NCI-H82 treated with DMSO at 0.1 percent for 48 hours (cell line): Measurements from ENCODE around the gene NFS1.

ENCODE experiments used
- DNase-seq: peaks from one replicate; lab custom pipeline; 2025; ENCODE audit not compliant: unreplicated experiment; lab: John Stamatoyannopoulos, UW

The NFS1 gene

DNA sequence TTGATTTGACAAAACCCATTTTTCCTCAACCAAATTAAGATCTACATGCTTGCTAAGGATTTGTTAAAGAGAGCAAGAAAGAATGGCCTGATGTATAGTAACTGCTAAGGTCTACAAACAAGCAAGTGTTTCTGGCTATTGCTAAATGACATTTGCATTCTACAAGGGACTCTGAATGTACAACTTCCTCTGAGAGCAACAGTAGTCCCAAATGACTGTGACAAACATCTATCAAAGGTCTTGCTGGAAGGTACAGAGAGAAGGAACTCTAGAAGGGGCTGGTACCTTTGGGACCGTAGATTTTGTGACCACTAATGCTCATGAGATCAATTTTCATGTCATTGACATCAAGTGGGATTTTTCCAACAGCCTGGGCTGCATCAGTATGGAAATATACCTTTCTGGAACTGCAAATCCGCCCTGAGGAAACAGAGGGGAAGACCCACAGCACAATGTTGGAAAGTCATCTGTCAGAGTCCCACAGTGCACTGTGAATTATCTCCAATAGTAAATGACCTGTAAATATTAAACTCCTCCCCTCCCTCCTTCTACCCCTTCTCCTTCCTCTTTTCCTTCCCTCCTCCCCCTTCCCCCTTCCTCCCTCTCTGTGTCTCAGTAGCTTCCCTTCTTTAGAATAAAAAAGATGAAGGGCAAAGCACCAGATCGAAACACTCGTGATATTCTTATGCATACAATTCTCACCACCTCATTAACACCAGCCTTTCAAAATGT lies 18.5 kb downstream of the NFS1 start:
- DNase-seq = no peak

DNA sequence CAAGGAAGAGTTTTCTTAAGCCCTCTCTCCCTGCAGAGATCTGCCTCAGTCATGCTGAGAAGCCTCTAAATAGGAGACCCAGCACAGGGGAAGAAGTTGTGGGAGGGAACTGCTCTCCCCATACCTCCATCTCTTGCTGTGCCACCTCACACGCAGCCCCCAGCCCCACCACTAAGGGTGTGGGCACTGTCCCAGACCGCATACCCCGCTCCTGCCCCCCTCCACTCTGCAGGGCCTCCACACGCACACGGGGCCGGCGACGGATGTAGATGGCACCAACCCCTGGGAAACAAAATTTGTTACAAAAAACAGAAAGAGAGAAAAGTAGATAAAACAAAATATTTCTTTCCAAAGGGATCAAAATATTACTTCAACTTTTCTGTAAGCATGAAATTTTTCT lies 24.2 kb downstream of the NFS1 start:
- no peak for DNase-seq

DNA sequence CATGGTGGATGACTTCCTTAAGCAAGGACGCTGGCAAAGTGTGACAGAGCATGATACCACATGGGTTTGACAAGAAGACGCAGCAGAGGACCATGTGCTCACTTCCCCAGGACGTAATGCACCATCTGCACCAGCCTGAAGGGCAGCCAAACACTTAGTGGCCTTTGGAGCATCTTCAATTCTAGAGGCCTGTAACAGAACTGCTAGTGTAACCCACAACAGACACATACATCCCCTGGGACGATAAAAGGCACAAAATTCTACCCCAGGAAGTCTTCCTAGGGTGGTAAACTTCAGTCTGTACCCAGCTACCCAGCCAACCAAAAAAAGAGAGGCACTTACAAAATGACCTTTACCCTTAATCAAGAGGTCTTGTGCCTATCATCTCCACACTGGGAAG lies 25.3 kb downstream of the NFS1 start:
- DNase-seq = no peak

DNA sequence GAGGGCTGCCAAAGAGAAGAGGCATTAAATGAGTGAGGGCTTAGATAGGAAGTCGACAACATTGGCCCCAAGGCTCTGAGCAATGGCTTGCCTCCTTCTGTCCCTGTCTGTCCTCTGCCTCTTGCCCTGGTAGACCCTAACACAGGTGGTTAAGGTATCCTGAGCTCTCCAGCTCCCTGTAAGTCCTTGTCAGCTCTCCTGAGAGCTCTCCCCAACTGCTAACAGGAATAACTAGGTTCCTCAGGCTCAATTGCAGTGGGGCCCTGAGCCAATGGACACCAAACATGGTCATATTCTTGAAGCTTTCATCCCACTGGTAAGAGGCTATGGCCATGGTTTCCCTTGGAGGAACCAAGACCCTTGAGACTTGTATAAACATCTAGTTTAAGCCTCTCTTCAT lies 29.5 kb downstream of the NFS1 start:
- no peak for DNase-seq

DNA sequence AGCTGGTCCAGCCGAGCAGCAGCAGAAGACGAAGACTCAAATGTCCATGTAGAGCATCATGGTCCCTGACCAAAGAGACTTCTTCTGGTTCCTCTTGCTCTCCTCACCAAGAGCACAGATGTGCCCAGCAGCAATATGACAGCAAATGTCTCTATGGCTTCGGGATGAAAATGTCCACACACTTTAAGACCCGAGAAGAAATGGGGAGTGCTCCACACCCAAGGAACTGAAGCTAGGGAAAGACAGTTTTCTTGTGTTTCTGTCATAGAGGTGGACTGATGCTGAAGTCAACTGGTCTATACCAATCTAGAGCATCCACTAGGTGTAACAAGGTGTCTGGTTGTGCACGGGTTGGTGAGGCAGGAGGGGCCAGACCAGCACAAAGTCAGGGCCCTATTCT lies 29.9 kb downstream of the NFS1 start:
- DNase-seq = no peak

DNA sequence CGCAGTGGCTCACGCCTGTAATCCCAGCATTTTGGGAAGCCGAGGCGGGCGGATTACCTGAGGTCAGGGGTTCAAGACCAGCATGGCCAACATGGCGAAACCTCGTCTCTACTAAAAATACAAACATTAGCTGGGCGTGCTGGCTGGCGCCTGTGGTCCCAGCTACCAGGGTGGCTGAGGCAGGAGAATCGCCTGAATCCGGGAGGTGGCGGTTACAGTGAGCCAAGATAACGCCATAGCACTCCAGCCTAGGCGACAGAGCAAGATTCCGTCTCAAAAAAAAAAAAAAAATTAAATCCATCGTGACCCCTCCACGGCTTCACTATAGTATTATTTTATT lies 33.2 kb downstream of the NFS1 start:
- DNase-seq = no peak

DNA sequence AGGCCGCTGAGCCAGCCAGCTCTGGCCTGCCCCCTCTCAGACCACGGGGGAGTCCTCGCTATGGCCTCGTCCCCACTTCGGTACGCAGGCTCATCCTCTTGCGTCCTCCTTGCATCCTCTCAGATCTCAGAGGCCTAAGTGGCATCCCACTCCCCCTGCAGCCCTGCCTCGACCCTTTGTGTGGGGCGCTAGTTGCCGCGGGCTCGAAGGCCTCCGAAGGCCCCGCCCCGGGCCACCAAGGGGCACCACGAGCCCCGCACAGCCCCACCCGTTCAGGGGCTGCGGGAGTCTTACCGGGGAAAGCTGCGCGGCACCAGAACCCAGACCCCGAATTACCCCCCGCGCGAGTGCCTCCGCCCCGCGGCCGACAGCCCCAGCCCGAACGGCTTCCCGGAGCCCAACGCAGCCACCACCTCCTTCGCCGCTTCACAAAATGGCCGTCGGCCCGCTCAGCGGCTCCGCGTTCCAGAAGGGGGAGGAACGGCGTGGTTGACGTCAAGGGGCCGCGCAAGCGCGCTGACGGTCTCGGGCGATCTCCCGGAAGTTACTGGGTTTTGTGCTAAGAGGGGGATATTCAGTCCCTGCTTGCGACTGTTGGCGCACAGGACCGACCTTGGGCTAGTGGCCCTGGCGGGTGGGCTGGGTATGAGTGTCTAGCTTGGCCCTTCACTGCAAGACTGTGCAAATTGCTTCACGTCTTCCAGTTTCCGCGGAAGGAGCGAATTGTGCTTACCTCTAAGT lies 34.5 kb downstream of the NFS1 start, which contains the start of the genes CPNE1 and RBM12:
Gene CPNE1 (minus strand): TSS at position 435 of the 741 bp plus-strand sequence. CDS start 31,977 bp downstream, outside the sequence.
Gene RBM12 (minus strand): TSS at position 435 of the 741 bp plus-strand sequence. CDS start 9,578 bp downstream, outside the sequence.
- peak; percentile 89 for DNase-seq

DNA sequence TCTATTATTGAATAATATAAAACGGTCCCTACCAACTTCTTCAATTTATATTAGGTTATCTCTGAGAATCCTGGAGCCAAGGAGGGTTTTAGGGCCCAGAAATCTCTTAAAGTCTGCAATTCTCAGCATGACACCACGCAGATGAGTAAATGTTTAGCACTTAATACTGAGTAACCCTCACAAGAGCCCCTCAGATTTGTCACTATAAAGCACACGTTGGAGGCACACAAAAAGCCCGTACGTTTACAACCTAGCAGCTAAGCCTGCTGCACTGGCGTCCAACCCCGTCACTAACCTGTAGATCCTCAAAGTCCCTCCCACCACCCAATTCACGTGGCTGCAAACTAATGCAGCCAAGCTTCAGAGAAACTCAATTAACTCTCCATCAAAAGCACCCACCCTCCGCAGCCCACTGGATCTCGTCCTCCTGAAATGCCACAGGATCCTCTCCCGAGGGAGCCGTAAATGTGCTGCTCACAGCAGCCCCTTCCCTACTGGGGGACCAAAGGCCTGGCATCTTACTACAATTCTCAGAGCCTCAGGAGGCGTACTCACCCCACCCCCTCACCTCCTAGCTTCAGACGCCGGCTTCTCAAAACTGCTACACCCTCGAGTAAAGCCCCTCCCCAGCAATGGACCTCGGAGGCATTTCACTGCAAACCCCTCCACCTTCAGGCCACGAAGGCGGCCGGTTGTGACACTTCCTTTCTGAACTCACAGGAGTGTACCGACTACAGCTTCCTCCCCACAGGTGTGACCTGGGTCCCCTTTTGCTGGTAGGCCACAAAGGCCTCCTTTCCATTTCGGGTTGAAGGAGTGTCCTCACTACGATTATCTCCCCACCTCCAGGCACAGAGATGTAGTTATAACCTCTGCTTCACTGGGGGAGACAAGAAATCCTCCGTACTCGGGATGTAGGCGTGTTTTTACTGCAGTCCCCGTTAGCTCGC lies 35.4 kb downstream of the NFS1 start:
- DNase-seq = peak; percentile 55

DNA sequence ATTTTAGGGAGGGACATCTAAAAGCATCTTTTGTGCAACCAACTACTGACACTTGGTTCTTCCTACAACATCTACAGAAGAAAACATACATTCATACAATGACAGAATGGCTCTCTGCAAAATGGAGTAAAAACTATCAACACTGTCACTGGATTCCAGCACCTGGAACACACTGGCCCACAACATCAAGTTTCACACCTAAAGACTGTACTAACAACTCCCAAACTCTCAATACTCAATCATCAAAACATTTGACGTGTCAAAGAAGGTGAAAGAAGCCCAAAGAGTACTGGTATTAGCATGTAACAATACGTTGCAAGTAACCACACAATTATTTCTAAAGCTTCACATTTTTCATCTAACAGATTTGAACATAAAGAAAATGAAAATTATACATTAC lies 36.6 kb downstream of the NFS1 start:
- no peak for DNase-seq

DNA sequence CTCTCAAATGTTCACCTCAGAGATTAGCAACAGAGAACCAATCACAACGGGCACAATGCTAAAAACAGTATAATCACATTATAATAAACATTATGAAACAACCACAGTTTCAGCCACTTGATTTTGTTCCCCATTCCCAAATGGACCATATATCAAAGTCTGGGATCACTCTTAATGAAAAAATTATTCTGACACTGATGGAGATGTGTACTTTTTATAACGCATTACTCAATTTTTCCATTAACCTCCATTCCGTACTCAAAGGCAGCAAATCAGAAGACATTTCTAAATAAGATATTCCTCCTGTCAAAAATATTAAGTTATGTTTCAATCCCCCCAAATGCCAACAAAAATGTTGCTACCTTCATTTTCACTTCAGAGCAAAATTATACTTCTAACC lies 37.2 kb downstream of the NFS1 start:
- no peak for DNase-seq

DNA sequence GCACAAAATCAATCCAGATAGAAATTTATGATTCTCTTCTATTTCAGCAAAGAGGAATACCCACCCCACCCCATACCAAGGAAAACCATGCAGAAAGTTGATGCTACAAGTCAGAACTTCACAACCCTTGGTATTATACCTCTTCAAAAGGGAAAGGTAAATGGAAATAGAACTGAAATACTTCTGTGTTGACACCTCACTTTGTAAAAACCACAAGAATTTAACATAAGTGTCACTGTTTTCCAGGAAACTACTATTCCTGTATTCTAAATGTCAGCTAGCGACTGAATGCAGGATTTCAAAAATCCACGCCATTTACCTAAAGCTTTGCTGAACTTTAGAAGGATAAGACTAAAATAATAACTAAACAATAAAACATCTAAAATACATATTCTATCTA lies 38.1 kb downstream of the NFS1 start:
- DNase-seq = no peak

DNA sequence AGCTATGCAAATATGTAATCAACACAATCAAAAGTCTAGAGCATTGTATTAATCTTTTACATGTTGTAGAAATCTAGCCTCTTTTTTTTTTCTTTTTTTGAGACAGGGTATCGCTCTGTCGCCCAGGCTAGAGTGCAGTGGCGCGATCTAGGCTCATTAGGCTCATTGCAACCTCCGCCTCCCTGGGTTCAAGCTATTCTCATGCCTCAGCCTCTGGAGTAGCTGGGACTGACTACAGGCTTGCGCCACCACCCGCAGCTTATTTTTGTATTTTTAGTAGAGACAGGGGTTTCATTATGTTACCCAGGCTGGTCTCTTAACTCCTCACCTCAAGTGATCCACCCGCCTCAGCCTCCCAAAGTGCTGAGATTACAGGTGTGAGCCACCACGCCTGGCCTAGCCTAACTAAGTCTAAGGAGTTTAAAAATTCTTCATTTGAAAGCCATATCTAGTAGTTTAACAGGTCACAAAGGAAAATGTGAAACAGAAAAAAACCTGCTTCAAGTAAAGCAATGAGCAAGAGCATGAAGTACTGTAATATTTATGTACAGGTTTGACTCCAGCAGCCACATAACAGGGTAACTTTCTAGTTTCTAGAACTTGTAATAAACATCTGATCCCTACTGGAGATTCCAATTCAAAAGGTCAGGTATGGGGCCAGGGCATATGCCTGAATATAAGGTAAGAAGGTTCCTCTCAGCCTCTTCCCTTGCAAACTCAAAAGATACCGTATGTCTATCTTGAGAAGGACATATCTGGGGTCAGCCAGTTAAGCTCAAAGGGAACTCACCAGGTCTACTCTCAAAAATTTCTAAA lies 38.8 kb downstream of the NFS1 start:
- DNase-seq = no peak

DNA sequence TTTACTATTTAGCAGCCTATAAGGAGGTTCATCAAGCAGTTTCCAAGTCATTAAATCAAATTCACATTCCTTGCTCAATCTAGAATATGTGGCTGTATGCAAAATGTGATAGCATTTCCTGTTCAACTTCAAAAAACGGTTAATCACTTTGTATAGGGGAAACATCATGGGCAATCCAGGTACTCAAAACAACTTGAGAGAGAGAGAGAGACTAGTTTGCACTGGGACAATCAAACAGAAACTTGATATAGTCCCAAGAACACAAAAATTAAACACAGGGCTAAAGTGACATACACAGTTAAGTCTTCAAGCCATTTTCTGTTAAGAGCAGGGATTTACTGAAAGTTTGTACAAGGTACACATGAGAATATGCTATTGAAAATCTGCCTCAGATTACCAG lies 41.9 kb downstream of the NFS1 start:
- DNase-seq = no peak

DNA sequence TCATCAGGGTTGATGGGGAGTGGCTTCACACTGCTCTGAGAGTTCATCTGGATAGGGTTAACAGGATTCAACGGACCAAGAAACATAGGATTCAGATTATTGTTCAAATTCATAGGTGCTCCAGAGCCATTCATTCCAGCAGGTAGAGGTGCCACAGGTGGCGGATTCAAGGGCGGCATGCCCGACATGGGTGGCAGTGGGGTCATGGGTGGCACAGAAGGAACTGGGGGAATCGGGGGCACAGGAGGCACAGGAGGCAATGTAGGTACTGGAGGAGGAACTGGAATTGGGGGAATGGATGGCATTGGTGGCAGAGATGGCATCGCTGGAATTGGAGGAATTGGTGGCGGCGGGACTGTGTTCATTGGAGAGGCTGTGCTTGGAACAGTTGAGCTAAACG lies 44.7 kb downstream of the NFS1 start:
- DNase-seq = no peak

DNA sequence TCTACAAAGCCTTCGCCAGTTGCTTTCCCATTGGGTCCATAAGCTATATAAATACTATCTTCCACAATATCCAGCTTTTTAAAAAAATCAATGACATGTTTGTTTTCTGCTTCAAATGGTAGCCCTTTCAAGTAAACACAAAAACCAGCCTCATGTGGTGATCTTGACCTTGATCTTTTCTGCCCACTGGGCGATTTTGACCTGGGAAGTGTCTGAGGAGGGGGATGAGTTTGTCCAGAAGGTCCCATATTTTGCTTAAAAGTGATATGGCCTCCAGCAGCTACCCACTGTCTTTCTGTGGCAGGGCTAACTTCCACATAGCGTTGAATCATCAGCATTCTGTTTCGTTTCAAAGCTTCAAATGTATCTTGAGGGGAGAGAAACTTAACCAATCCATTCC lies 45.3 kb downstream of the NFS1 start:
- DNase-seq = no peak

DNA sequence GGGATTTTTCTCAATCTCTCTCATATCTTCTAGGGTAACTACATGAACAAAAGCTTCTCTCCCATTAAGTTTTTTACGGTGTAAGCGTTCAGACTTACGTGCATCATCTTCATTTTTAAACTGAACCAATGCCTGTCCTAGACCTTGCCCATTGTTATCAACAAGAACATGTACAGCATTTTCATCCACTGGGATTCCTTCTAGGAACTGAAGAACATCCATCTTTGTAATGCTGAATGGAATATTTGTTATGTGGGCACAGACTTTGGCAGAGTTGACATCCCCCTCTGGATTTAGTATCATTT lies 45.8 kb downstream of the NFS1 start:
- no peak for DNase-seq

DNA sequence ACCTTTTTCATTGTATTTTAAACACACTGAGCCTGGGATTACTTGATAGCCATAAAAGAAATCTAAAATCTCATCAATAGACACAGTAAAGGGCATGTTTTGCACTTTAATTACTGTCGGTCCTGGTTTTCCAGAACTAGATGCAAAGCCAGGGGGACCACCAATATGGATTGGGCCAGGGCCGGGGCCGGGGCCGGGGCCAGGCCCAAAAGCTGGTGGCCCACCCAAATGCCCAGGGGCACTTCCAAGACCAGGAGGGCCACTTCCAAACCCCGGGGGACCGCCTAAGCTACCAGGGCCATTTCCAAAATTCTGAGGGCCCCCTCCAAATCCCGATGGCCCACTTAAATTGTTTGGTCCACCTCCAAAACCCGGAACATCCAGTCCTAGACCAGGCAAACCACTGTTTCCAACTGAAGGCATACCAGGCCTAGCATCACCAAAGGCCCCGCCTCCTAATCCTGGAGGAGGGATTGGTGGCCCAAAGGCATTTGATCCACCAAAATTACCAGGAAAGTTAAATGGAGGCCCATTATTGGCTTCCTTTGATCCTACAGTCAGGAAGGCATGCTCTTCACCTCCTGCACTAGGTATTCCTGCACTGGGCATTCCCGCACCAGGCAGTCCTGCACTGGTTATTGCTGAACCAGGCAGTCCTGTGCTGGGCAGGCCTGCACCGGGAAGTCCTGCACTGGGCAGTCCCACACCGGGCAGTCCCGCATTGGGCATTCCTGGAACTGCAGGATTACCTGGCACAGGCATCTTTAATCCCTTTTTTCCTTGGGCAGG lies 46.3 kb downstream of the NFS1 start:
- DNase-seq = no peak

DNA sequence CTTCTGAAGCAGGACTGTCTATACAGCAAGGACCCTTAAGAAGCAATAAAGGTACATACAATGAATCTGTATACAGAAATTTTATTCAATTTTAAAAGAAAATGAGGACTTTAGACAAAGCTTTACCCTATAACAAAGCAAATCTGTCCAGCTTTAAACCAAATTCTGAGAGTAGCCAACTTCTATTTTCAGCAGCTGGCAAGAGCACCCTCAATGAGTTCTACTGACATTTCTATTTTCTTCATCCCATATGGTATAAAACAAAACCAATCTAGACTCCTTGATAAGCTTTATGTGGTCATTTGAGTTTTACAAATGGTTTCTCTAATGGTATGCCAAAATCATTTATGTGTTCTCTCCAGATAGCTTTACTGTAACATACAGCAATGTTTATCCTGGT lies 47.2 kb downstream of the NFS1 start:
- no peak for DNase-seq

DNA sequence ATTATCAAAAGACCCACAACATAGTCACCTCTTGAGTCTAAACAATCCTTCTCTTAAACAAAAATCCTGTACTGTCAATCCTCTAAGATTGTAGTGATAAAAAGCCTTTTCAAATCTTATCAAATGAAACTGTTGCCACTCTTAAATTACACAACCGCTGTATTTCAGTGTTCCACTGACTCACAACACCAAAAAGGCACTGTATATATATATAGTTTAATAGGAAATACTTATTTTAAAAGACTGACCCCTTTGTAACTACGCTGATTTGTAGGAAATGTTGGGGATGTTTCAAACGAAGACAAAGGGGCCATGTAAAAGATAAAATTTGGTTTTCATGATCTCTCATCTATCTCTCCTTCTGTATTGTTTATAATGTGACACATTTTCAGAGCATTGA lies 48.5 kb downstream of the NFS1 start:
- DNase-seq = no peak

DNA sequence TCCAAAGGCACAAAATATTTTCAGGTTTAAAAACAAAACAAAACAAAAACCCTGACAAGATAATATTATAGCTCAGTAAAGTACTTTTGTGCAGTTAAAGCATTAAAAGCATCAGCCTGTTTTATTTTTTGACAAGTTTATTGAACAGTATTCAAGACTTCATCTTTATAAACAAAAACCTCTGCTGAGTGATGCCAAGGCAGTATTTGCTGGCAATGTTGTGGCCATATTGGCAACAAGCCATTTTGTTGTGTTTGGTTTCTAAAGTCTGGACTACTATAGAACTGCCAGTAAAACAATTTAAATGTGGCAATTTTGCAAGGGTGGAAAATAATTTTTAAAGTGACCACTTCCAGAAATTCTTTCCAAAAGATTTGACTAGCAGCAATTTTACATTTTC lies 50.3 kb downstream of the NFS1 start:
- DNase-seq = no peak
